H4 (cell line): Measurements from ENCODE around the gene TRIM34. TPM values are rescaled to one million over a fixed set of nuclear protein-coding genes. Genes with fewer than 3 reads are reported as not detected.
"Not testable (repeated sequence)": the region's sequence is repeated elsewhere in the genome, so short reads cannot be mapped to it uniquely, and the experiment has no call there.

ENCODE experiments used
- DNase-seq: peaks from one replicate; pipeline ENCODE4 v3.0.0-alpha.2; 2015; ENCODE audit warnings: low spot score
- total RNA-seq: library from RNA; depleted of rRNA; stranded (reverse); fragments of >200 nt; shearing (Covaris generic); gene quantifications from 2 replicates; pipeline ENCODE4 v1.2.3, GENCODE V29; 2014

Gene TRIM34
- total RNA-seq, 1 experiment from 2014 or later = 14.4 TPM

DNA sequence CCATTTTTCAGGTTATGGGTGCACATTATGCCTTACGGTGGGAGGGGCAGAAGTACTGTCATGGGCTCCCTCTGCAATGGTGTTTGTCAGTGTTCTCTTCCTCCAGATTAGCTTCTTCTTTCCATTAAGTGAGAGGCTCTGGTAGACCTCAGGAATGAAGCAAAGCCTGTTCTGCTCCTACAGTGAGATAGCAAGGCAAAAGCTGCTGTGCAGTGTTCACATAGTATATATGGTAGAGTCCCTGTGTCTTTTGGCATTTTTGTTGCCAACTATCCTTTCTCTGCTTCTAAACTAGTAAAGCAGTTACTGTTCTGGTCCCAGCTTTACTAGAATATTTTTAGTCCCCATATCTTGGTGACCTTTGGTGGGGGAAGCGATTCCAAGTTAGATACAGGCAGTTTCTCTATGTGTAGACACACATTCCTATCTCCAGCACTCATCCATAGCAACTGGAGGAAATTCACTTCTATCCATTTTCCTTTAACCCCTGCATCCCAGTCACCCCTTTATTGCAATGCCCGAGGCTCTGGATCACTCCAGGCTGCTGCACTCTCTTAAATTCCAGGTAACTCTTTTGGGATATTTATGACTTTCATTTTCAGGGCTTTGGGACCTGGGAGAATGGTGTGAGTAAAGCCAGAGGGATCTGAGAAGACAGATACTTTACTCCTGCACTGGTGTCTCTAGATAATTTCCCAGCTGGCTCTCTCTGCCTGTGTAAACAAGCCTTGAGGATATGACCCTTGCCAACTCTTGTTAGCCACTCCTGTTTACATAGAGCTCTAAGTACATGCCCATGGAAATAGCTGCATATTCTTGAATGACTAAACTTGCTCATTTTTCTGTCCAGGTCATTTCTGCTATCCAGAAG lies 3.9 kb upstream of the TRIM34 start:
- peak; percentile 89 for DNase-seq

DNA sequence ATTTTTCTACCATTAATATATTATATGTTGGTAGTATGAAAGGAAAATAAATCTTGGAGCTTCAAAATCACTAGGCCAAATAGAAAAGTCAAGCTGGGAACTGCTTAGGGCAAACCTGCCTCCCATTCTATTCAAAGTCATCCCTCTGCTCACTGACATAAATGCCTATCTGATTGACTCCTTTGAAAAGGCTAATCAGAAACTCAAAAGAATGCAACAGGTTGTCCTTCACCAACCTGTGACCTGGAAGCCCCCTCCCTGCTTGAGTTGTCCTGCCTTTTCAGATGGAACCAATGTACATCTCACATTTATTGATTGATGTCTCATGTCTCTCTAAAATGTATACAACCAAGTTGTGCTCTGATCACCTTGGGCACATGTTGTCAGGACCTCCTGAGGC lies 3.2 kb upstream of the TRIM34 start:
- no peak for DNase-seq

DNA sequence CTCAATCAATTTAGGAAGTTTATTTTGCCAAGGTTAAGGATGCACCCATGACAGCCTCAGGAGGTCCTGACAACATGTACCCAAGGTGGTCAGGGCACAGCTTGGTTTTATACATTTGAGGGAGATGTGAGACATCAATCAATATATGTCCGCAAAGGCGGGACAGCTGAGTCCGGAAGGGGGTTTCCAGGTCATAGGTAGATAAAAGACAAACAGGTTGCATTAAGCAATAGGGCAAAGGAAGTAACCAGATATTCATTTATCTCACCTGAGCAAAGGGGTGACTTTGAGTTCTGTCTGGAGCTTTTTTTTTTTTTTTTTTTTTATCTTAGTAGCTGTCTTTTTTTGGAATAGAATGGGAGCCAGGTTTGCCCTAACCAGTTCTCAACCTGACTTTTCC lies 2.0 kb upstream of the TRIM34 start:
- no peak for DNase-seq

DNA sequence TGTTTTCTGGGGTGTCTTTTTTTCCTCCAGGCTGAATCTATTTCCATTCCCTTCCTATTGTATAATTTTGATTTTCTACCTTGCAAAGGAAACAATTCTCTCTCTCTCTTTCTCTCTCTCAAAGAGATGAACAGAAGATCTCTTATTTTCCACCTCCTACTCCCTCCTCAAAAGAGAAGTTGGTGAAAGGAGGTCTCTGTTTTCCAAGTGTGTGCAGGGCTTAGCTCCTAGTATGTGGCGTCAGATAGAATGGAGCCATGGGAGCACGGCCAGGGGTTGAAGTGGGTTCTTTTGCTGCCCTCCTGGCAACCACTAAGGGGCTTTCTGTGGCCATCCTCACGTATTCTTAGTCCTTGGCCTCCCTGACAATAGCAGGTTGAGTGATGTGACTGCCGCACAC lies 480 bp downstream of the TRIM34 start:
- no peak for DNase-seq

DNA sequence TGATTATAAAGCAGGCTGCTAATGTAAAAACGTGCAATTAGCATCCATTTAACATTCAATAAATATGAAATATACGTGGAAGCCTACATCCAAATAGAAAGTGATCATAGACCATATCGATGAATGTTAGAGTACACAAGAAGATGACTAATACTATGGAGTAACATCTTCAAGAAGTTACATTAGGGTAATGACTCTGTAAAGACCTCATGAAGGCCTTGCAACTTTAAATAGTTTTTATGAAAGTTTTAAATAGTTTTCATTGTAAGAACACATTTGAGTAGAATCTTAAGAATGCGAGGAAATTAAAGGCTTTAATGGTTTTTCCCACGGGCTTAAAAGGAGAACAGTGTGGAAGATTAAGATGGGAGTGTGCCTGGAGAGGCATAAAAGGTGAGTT lies 1.4 kb downstream of the TRIM34 start:
- no peak for DNase-seq

DNA sequence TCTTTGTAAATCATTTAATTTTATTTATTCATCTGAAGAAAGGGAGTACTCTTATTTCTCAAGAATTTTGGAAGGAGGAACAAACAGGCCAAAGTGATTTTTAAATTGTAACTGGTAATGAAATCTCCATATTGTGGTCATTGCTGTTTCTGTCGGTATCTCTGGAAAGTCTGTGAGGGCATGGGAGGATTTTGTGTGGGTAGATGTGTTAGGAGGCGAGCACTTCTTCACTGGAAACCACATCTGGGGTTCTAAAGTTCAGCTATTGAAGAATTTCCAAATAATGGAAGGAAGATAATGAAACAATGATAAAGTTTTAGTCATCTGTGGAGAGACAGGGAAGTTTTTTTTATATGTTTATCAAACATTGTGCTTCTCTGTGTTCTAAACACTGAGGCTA lies 6.6 kb downstream of the TRIM34 start:
- DNase-seq = no peak

DNA sequence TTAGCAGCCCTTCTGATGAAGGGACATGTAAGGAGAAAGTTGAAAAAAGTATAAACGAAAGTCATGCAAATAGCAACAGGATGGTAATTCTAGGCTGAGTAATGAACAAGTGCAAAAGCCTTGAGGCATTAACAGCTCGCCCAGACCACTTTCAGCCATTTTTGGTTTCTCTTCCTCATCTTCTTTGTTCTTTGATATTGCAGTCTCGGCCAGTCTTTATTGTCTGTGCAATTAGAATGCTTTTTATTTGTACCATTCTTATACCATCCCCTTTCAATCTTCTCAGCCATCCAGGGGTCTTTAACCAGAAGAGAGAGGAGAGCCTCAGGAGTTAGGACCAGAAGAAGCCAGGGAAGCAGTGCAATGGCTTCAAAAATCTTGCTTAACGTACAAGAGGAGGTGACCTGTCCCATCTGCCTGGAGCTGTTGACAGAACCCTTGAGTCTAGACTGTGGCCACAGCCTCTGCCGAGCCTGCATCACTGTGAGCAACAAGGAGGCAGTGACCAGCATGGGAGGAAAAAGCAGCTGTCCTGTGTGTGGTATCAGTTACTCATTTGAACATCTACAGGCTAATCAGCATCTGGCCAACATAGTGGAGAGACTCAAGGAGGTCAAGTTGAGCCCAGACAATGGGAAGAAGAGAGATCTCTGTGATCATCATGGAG lies 7.3 kb downstream of the TRIM34 start:
- DNase-seq = no peak

DNA sequence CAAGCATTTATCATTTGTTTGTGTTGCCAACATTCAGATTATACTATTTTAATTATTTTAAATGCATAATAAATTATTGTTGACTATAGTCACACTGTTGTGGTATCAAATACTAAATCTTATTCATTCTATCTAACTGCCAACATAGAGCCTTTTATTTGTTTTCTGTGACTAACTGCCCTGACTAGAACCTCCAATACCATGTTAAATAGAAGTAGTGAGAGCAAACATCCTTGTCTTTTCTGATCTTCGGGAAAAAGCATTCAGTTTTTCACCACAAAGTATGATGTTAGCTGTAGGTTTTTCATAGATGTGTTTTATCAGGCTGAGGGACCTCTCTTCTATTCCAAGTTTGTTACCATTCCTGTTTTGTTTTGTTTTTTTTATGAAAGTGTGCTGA lies 15.2 kb downstream of the TRIM34 start:
- DNase-seq = no peak

DNA sequence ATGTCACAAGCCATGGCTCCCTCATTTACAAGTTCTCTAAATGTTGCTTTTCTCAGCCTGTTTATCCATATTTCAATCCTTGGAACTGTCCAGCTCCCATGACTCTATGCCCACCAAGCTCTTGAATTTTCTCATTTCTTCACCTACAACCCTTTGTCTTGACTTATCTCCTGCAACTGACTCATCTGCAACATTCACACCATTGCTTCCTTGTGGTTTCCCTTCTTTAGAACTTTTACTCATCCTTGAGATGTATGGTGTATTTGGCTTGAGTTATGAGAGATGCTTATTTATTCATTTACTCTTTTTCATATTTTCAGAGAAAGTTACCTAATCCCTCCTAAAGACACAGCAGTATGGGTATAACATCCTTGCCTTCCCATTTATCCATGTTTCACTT lies 18.8 kb downstream of the TRIM34 start:
- DNase-seq = no peak

DNA sequence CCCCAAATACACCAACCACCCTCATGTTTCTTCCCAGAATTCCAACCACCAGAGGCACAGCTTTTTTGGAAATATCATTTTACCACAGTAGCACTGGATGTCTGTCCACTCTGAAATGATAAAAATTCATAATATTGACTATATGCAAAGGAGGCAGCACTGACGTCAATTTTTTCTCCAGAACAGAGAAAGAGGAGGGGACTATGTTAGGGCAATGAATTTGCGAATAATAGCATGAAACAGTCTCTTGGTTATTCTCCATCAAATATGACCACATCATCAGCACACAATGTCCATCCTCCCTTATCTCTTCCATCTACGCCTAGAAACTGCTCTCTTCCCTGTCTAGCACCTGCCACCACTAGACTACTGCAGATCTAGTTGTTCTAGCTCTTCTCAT lies 21.3 kb downstream of the TRIM34 start:
- no peak for DNase-seq

DNA sequence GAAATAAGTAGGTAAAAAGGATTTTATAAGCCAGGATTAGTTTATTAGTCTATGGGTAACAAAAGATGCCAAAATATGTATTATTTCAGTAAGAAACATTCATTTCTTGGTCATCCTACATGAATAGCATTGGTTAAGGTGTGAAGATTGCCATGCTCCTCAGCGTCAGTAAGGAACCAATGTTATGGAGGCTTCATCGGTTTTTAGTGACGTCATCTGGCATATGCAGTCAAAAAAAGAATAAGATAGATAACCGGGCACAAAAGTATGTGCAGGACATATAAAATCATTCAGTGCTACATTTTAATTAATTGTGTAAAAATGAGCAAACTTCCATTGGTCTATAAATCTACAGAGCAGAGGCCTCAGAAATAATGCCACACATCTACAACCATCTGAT lies 30.7 kb downstream of the TRIM34 start:
- DNase-seq = no peak

DNA sequence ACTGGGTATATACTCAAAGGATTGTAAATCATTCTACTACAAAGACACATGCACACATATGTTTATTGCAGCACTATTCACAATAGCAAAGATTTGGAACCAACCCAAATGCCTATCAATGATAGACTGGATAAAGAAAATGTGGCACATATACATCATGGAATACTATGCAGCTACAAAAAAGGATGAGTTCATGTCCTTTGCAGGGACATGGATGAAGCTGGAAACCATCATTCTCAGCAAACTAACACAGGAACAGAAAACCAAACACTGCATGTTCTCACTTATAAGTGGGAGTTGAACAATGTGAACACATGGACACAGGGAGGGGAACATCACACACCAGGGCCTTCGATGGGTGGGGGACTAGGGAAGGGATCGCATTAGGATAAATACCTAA lies 32.2 kb downstream of the TRIM34 start:
- DNase-seq = not testable (repeated sequence)

DNA sequence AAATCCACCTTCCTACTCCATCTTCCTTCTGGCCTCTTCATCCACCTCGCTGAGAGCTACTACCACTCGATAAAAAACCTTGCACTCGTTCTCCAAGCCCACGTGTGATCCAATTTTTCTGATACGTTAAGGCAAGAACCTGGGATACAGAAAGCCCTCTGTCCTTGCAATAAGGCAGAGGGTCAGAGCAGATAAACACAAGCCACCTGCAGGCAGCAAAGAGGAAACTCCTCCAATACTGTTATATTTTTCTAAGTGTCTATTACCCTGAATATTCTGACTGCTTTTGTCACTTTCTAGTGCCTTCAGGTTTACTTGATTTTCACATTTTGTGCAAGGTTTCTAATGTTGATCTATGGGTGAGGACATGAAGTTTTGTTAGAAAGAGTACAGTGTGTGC lies 33.5 kb downstream of the TRIM34 start:
- DNase-seq = no peak

DNA sequence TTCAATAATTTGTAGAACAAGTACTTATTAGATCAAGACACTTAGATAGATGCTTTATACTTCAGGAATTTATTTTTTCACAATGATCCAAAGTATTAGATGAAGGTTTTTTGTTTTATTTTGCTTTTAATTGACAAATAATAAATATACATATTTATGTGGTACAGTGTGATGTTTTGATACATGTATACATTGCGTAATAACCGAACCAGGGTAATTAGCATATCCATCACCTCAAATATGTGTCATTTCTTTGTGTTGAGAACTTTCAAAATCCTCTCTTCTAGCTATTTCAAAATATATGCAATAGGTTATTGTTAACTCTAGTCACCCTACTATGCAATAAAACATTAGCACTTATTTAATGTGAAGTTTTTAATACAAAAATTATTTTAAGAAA lies 38.7 kb downstream of the TRIM34 start:
- DNase-seq = no peak

DNA sequence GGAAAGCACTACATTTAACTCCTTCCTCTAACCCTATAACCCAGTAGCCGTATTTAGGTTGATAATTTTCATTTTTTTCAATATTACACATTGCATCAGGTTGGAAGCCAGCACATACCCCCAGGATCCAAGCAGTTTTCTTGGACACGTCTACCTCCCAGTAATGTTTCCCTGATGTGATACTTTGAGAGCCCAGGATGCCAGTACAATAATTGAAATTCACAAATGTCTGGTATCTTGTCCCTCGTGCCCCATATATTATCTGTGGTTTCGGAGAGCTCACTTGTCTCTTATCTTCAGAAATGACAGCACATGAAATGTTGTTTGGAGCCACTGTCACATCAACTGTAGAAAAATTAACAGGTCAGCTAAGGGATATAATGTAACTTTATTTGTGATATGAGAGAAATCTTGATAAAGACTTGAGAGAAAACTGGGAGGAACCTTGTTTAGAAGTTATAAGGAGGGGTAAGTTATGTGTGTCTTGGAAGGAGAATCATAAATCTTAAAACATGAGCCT lies 40.3 kb downstream of the TRIM34 start:
- DNase-seq = no peak

DNA sequence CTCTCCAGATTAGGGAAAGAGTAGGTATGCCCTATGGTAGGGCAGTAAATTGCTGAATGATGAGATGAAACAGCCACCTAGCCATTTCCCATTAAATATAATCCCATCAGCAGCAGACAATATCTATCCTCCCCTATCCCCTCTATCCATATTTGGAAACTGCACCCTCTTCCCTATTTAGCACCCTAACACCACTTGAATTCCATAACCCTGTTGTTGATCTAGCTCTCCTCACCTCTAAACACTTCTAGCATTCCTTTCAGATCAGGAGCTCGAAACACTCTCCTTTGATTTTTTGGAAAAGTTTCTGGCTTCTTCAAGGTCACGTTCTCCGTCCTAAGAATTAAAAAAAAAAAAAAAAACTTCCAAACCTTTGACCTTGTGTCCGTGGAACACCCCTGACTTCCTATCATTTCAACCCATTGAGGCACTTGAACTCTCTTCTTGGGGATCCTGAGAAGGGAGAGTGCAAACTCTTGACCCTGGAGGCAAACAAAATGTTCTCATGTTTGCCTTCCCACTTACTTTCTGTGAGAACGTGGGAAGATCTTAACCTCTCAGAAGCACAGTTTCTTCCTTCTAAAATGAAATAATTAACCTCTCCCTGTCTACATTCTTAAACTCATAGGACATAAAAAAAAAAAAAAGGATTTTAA lies 41.1 kb downstream of the TRIM34 start:
- no peak for DNase-seq

DNA sequence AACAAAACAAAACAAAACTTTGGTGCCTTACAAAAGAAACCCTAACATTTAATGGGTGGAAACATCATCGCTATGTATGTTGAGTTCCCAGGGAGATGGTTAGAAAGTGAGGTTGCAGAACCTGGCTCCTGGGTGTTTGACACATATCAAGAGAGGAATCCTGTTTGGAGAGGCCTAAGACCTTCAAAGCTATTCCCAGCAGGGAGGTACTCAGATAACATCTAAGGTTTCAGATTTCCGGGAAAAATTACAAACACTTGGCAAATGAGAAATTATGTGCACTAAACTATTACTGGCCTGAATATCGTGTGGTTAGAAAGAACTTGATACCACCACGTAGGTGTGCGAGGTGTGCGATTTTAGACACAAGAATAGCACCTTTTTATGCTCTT lies 41.6 kb downstream of the TRIM34 start:
- no peak for DNase-seq

DNA sequence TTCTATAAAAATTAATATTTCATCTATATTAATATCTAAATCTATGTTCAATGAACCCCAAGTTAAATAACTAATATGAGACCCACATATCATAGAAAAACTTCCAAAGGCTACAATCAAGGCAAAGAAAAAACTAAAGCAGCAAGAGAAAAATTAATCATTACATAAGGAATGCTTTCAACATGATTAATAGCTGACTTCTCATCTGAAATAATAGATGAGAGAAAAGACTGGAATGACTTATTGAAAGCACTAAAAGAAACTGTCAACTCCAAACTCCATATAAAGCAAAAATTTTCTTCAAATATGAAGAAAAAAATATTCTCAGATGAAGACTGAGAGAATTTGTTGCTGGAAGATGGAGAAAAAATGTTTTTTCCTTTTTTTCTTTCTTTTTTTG lies 47.0 kb downstream of the TRIM34 start:
- no peak for DNase-seq

DNA sequence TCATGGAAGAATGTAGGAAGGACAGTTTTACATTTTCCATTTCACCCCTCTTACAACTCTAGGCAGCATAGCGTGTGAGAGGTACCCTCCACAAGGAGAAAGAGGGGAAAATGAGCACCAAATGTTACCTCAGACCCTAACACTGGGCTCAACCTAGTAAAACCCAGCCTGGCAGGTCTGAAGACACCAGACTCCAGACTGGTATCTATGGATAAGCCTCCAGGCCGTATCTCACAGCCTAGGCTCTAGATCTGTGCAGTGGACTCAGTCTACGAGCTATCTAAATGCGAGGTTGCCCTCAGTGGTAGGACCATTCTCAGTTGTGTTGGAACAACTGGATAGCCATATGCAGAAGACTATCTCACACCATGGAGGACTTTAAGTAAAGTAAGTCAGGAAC lies 49.6 kb downstream of the TRIM34 start:
- no peak for DNase-seq

DNA sequence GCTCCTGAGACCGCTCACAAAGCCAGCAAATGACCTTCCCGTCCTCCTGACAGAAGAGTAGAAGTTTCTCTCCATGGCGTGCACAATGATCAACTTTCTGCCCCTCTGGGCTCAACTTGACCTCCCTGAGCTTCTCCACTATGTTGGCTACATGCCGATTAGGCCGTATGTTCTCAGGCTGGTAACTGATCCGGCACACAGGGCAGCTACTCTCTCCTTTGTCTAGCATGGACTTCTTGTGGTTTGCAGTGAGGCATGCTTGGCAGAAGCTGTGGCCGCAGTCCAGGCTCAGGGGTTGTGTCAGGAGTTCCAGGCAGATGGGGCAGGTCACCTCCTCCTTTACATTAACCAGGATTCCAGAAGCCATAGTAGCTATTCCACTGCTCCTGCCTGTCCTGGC lies 55.0 kb downstream of the TRIM34 start:
- DNase-seq = no peak

DNA sequence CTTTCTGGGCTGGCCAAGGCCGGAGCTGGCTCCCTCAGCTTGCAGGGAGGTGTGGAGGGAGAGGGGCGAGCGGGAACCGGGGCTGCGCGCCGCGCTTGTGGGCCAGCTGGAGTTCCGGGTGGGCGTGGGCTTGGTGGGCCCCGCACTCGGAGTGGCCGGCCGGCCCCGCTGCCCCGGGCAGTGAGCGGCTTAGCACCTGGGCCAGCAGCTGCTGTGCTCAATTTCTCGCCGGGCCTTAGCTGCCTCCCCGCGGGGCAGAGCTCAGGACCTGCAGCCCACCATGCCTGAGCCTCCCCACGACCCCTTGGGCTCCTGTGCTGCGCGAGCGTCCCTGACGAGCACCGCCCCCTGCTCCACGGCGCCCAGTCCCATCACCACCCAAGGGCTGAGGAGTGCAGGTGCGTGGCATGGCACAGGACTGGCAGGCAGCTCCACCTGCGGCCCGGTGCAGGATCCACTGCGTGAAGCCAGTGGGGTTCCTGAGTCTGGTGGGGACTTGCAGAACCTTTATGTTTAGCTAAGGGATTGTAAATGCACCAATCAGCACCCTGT lies 58.2 kb downstream of the TRIM34 start:
- DNase-seq = not testable (repeated sequence)

DNA sequence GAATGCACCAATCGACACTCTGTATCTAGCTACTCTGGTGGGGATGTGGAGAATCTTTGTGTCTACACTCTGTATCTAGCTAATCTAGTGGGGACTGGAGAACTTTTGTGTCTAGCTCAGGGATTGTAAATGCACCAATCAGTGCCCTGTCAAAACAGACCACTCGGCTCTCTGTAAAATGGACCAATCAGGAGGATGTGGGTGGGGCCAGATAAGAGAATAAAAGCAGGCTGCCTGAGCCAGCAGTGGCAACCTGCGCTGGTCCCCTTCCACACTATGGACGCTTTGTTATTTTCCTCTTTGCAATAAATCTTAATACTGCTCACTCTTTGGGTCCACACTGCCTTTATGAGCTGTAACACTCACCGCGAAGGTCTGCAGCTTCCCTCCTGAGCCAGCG lies 58.8 kb downstream of the TRIM34 start:
- not testable (repeated sequence) for DNase-seq
